Posterior vena cava (tissue), 2 donors: ENCODE results near the gene EFCAB11. TPM values are rescaled to one million over a fixed set of nuclear protein-coding genes. Genes with fewer than 3 reads are reported as not detected.

Experiments used
- DNase-seq: peaks from one replicate; pipeline ENCODE4 v3.0.0-alpha.2; 2020; ENCODE audit warnings: low spot score
- intact Hi-C, 2 donors: fragments of 100-400 bp; cut with DNase I; formaldehyde crosslinking; loops; one replicate each; pipeline versions ENCODE4 v1.14.1 to v1.14.2; 2022 to 2023
- total RNA-seq, 2 donors: library from RNA; stranded (reverse); fragmentation: NEBNext Ultra II Directional; extraction: Animal tissue kit (Norgen Biotek cat#: 25700); gene quantifications; one replicate each; pipeline ENCODE4 v1.2.1, GENCODE V29; 2021
- donor health status: DM: yes; HTN: yes; CAD: no.
- donor health status: DM: yes; HTN: yes; CAD: no.

Gene EFCAB11
- total RNA-seq, 2 donors from 2014 or later, result 4.8 to 6.1 TPM

DNA sequence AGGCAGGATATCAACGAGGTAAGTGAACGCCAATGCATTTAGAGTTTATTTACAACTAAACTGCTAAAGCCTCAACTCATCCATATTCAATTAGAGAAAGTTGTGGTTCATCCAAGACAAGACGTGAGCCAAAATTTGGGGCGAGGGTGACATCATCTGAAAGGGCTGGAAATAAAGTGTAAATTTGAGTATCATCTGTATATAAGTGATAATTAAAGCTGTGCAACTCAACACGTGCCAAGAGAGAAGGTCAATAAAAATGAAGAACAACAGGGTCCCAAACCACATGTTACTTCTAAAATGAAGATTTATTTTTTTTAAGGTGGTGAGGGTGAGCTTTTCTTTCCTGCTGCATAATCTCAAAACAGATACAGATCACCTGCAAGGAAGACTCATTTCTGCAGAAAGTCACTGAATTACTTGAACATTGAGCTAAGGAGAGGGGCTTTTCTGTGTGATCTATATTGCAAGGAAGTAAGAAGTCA, 203.6 kb downstream of the EFCAB11 start:
- intact Hi-C loops, result no loop called here
- no peak for DNase-seq

DNA sequence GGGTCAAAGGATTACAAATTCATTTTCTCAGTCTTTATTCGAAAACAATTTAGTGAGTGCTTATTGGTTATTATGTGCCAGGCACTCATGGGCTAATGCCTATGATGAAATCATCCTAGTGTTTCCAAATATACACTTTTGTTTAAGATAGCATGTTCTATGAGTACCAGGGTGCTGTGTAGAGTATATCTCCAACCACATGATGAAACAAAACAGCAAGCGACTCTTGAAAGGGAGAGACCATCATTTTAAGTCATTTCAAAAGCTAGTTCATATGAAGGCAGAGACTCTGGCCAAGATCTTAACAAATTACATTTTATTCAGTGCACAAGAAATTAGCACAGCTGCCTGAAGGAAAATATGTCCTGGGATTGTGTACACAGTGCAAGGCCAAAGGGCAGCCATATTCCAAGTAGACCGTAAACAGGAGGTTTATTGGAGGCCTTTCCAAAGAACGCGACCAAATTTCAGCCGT, 204.2 kb downstream of the EFCAB11 start:
- DNase-seq, result no peak
- intact Hi-C loops, result no loop called here

DNA sequence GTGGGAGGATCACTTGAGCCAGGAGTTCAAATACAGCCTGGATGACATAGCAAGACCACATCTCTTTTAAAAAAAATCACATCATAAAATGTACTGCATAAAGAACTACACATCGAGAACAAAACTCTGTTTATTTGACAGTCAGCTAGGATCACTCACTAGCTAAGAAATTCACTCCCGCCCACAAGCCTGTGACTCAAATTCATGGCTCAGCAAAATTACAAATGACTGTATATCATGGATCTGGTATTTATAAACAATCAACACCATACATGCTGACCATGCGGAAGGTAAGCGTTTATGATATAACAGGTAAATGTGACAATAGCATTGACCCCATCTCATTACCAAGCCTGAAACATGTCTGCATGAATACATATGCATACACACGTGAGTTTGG, 206.5 kb downstream of the EFCAB11 start:
- no peak for DNase-seq
- intact Hi-C loops, result loop anchor here in 1 of 2 donors (10.0 kb wide), 1 partner anchor 1523 kb away; no protein-coding TSS in a partner anchor

DNA sequence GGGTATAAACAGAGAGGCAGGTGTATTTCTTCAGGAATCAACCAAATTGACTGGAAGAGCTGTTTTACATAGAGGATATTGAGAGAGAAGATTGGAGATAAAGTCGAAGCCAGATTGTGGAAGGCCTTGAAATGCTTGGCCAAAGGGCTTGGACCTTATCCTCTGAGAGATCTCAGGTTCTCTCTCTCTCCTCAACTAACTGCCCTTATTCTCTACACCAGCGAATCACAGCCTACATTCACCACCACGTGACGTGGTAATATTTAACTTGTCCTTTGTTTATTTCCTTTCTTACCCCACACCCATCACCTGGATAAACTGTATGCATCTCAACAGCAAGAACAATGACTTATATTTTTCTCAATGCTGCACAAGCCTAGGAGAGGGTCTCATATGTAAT, 207.4 kb downstream of the EFCAB11 start:
- DNase-seq, result no peak
- intact Hi-C loops, result loop anchor here in 1 of 2 donors (10.0 kb wide), 1 partner anchor 1522 kb away; no protein-coding TSS in a partner anchor

DNA sequence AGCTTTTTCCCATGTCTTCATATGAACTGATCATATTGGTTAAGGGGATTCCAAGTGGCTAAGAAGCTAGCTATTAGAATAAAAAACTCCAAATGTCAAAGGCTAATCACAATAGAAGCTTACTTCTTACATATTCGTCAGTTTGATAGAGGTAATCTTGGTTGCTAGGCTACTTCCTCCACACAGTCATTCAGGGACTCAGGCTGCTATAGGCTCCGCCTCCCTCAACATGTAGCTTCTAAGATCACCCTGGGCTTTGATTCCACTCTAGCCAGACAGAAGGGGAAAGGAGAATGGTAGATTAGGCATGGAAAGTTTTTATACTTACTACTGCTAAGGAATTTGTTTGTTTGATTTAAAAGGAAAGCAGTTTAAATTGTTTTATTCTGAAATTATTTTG, 207.9 kb downstream of the EFCAB11 start:
- intact Hi-C loops, result loop anchor here in 1 of 2 donors (10.0 kb wide), 1 partner anchor 1522 kb away; no protein-coding TSS in a partner anchor
- no peak for DNase-seq

DNA sequence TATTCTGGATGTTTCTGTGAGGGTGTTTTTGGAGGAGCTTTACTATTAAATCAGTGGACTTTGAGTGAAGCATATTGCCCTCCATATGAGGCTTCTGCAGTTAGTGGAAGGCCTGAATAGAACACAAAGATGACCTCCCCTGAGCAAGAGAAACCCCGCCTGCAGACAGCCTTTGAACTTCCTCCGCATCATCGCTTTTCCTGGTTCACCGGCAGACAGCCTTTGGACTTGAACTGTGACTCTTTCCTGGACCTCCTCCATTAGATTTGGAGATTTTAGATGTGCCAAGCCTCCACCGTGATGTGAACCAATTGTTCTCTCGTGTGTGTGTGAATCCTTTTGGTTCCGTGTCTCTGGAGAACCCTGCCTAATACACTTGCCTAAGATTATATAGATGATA, 208.4 kb downstream of the EFCAB11 start:
- DNase-seq, result no peak
- intact Hi-C loops, result loop anchor here in 1 of 2 donors (10.0 kb wide), 1 partner anchor 1521 kb away; no protein-coding TSS in a partner anchor

Other genes starting within 250 kb of the EFCAB11 start
- gene TDP1, start 1.2 kb upstream of the EFCAB11 start, total RNA-seq, result 10 to 100 TPM in 1 of 2 donors, 1 to 10 TPM in 1; 8.2 to 11.5 TPM
- gene KCNK13, start 107.3 kb upstream of the EFCAB11 start, total RNA-seq, result 1 to 10 TPM in 1 of 2 donors, under 1 TPM in 1; 0.56 to 1.1 TPM